Prostate gland (tissue), 2 donors: Measurements from ENCODE around the gene ARHGAP45. TPM values are rescaled to one million over a fixed set of nuclear protein-coding genes. Genes with fewer than 3 reads are reported as not detected.
"Not testable (repeated sequence)": the region's sequence is repeated elsewhere in the genome, so short reads cannot be mapped to it uniquely, and the experiment has no call there.

ENCODE experiments used
- DNase-seq: peaks from one replicate; pipeline ENCODE4 v3.0.0-alpha.2; 2019; ENCODE audit warnings: low spot score
- H3K27ac ChIP-seq, 2 donors: fragments of 200-600 bp; sonication (generic); 2 replicates each; pipeline ENCODE4 v1.5.1; 2017 to 2019
- H3K27me3 ChIP-seq: fragments of 200-600 bp; sonication (generic); replicated peaks from 2 replicates; pipeline ENCODE4 v1.5.1; 2019; ENCODE audit not compliant: insufficient read depth
- H3K36me3 ChIP-seq, 2 donors: fragments of 200-600 bp; sonication (generic); 1 replicate in 1 of 2; 2 replicates in 1 of 2; pipeline versions ENCODE4 v1.5.1 to v1.8.1; 2017 to 2019
- H3K4me1 ChIP-seq: fragments of 200-600 bp; sonication (generic); replicated peaks from 2 replicates; pipeline ENCODE4 v1.5.1; 2019
- H3K4me3 ChIP-seq, 2 donors: fragments of 200-600 bp; sonication (generic); 2 replicates each; pipeline ENCODE4 v1.5.1; 2017 to 2019
- H3K9me3 ChIP-seq: fragments of 200-600 bp; sonication (generic); 2 replicates; pipeline ENCODE4 v1.5.1; 2017
- CTCF ChIP-seq, 4 experiments: fragments of 200-600 bp in 2 of 4; fragments of 450-650 bp in 2 of 4; sonication (generic) in 2 of 4; IDR thresholded peaks; 1 replicate in 3 of 4; 2 replicates in 1 of 4; pipeline ENCODE4 v1.5.1; 2016 to 2019; ENCODE audit warnings: antibody characterized with exemption in 4 of 4, mild to moderate bottlenecking in 2 of 4, moderate library complexity in 2 of 4
- POLR2A ChIP-seq: fragments of 450-650 bp; IDR thresholded peaks from one replicate; pipeline ENCODE4 v1.6.1; 2016; ENCODE audit warnings: antibody characterized with exemption, mild to moderate bottlenecking
- POLR2AphosphoS5 ChIP-seq: sonication (generic); formaldehyde crosslinking; IDR thresholded peaks from one replicate; pipeline ENCODE4 v1.6.1; 2017; ENCODE audit warnings: antibody characterized with exemption
- WGBS: methylation state at CpG from one replicate; pipeline ENCODE4 v1.1.5; 2018; 5-methylcytosine and 5-hydroxymethylcytosine counted together
- intact Hi-C: fragments of 100-400 bp; cut with DNase I; formaldehyde crosslinking; loops from one replicate; pipeline ENCODE4 v1.14.2; 2022
- total RNA-seq, 2 donors: library from RNA; depleted of rRNA; stranded (reverse); fragments of >200 nt; gene quantifications; one replicate each; pipeline ENCODE4 v1.1.0, GENCODE V29; 2016

ARHGAP45 gene
- total RNA-seq, 2 donors from 2014 or later: 8.9 to 26.2 TPM

DNA sequence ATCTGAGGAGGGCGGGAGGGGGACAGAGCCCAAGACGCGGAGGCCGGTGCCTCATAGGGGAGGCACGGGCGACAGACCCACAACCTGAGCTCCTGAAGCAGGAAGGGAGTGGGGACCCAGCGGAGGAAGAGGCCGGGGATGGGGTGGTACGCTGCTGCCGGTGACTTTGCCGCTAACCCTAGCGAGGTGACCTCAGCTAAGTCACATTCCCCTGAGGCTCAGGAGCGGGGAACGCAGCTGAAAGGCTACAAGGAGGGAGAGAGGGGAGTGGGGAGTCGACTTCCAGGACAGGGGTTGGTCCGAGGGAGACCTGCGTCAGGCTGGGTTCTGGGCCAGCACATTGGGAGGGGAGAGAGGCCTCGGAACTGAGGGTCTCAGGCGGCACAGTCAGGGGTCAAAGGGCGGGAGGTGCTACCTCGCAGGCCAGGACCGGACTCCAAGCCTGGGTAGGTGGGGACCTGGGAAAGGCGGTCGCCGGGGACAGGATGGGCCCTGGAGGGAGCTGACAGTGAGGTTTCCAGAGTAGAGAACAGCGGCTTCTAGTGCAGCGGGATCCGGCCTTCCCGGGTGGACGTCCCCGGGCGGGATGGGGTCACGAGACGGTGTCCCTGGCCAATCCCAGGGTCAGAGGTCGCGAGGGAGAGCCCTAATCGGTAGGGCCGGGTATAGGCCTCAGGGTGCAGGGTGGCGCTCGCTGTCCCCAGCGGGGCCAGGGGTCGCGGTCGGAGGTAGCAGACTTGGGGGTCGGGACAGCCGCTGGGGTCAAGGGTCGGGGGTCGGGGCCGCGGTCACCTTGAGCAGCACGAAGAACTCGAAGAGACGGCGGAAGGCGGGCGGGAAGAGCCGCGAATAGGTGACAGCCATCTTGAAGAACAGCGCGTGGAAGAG lies 46.7 kb upstream of the ARHGAP45 start:
- no peaks in the 10 kb centered on the region for H3K27me3 ChIP-seq
- no peak for TF ChIP-seq CTCF (IDR thresholded peaks at IDR 0.05)
- TF ChIP-seq POLR2A: no peak
- no peak for TF ChIP-seq POLR2AphosphoS5
- H3K9me3 ChIP-seq: no peaks in the 10 kb centered on the region
- peak overlapping the region; percentile 79 to 86 for H3K4me3 ChIP-seq
- H3K4me1 ChIP-seq: peaks cover 40% of the 10 kb centered on the region
- DNase-seq: no peak
- peak overlapping the region; percentile 86 to 91 for H3K27ac ChIP-seq
- no peaks in the 10 kb centered on the region for H3K36me3 ChIP-seq
- 1% methylated on average over 60 of the region's 60 CpGs for WGBS
- intact Hi-C loops: no loop called here

DNA sequence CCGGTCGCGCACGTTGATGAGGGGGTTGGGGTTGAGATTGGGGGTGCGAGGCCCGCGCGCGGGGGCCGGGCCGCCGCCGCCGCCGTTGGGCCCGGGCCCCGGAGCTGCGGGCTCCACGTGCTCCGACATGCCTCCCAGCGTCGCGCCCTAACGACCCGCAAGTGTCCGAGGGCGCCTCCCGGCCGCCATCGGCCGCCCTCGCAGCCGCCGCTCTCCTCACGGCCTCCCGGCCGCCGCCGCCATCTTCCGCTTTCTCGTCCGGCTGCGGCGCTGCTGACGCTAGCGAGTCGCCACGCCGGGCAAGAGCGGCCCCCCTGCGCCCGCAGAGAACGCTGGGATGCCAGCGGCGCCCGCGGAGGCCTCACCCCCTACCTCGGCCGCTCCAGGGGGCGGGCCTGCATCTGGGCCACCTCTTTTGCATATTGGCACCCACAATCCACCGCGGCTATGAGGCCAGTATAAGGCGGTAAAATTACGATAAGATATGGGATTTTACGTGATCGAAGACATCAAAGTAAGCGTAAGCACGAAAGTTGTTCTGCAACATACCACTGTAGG lies 46.0 kb upstream of the ARHGAP45 start, which contains the start of gene TMEM259:
Gene TMEM259, minus strand, starts transcription at position 256 of the 558 bp plus-strand sequence. Its CDS starts 127 bp downstream, at position 129.
- H3K27ac ChIP-seq: peak within 1 kb of the TSS; percentile 86 to 91
- no peaks in the 10 kb centered on the region for H3K36me3 ChIP-seq
- TF ChIP-seq POLR2AphosphoS5 (peak; percentile 94), POLR2A (peak; percentile 80), CTCF (IDR thresholded peaks at IDR 0.05) (peak in 3 of 4 experiments; percentile 9 to 37 (median 24))
- intact Hi-C loops: no loop called here
- peak; percentile 96 for DNase-seq
- H3K4me1 ChIP-seq: peaks cover 36% of the 10 kb centered on the region
- H3K9me3 ChIP-seq: no peaks in the 10 kb centered on the region
- H3K4me3 ChIP-seq: peak within 1 kb of the TSS; percentile 79 to 86
- WGBS: under 1% methylated on average over 55 of the region's 68 CpGs
- H3K27me3 ChIP-seq: no peaks in the 10 kb centered on the region

DNA sequence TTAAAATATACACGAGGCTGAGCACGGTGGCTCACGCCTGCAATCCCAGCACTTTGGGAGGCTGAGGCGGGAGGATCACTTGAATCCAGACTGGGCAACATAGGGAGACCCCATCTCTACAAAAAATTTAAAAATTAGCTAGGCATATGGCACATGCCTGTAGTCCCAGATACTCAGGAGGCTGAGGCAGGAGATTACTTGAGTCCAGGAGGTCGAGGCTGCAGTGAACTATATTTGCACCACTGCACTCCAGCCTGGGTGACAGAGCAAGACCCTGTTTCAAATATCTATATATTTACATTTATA lies 43.1 kb upstream of the ARHGAP45 start:
- H3K36me3 ChIP-seq, H3K9me3 ChIP-seq, H3K4me3 ChIP-seq, intact Hi-C loops, DNase-seq, H3K27ac ChIP-seq, H3K27me3 ChIP-seq: not testable (repeated sequence)
- WGBS: 88% methylated on average over 5 of the region's 5 CpGs
- H3K4me1 ChIP-seq: peaks cover 12% of the 10 kb centered on the region

GRCh38 chr19:1025080-1025479 lies 41.9 kb upstream of the ARHGAP45 start:
- intact Hi-C loops, H3K36me3 ChIP-seq, DNase-seq, H3K9me3 ChIP-seq, H3K4me1 ChIP-seq, H3K4me3 ChIP-seq, H3K27ac ChIP-seq, H3K27me3 ChIP-seq: not testable (repeated sequence)
- 89% methylated on average over 6 of the region's 6 CpGs for WGBS

GRCh38 chr19:1025960-1026782 lies 40.8 kb upstream of the ARHGAP45 start, which contains the start of gene CNN2:
CNN2 (plus strand) TSS chr19:1026608; CDS start chr19:1026662, 54 bp downstream.
- intact Hi-C loops: no loop called here
- peak in 2 of 4 experiments; percentile 3 to 31 for TF ChIP-seq CTCF (IDR thresholded peaks at IDR 0.05)
- TF ChIP-seq POLR2A: peak; percentile 95
- TF ChIP-seq POLR2AphosphoS5: peak; percentile 37
- Histone ChIP-seq H3K27me3 (no peaks in the 10 kb centered on the region), H3K9me3 (no peaks in the 10 kb centered on the region), H3K36me3 (no peaks in the 10 kb centered on the region), H3K27ac (peak within 1 kb of the TSS; percentile 98 to 99), H3K4me1 (peaks cover 2% of the 10 kb centered on the region), H3K4me3 (peak within 1 kb of the TSS; percentile 97)
- WGBS: 16% methylated on average over 16 of the region's 63 CpGs
- peak; percentile 82 for DNase-seq
